OCI-LY7 (cell line): ENCODE data around the gene PRKAA1.

Experiments used
- EZH2phosphoT487 ChIP-seq: fragments of 200-600 bp; sonication (generic); IDR thresholded peaks from 2 replicates; pipeline ENCODE4 v1.6.1; 2018; ENCODE audit warnings: low read depth, borderline replicate concordance, mild to moderate bottlenecking, mixed run types, antibody characterized with exemption, low read length, moderate library complexity, mixed read lengths
- TF ChIP-seq, protein P1 (sequence below): fragments of 200-600 bp; sonication (generic); conservative IDR thresholded peaks from 2 replicates; pipeline ENCODE4 v1.5.1; 2014; ENCODE audit warnings: mild to moderate bottlenecking, antibody characterized with exemption, low read length, moderate library complexity, mixed read lengths

DNA sequence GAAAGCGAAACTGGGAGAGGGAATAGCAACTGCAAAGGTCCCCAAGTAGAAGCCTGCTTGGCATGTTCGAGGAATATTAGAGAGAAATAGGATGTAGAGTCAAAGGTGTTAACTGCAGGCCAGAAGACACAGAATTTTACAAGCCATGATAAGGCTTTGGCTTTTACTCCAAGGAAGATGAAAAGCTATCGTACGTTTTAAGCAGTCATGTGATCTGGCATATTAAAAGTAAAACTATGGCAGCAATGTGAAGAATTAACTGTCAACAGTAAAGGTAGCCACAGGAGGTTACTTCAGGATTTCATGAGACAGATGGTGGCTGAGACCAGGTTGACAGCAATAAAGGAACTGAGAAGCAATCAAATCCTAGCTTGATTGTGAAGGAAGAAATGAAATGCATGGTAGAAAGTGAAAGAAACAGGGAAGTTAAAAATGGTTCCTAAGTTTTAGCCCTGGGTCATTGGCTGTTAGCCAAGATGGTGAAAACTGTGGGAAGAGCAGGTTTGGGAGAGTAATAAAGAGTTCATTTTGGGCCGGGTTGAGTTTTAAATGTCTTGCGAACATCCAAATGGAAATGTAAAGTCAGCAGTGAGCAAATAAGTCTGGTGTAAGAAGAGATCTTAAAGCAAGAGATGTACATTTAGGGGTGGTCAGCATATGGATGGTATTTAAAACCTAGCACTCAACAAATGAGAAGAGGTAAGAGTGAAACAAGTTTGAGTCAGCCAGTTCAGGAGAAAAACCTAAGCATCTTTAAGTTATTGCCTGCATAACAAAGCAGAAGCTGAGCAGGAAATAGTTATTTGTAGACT lies 22.1 kb downstream of the PRKAA1 start:
- TF ChIP-seq, protein P1, sequence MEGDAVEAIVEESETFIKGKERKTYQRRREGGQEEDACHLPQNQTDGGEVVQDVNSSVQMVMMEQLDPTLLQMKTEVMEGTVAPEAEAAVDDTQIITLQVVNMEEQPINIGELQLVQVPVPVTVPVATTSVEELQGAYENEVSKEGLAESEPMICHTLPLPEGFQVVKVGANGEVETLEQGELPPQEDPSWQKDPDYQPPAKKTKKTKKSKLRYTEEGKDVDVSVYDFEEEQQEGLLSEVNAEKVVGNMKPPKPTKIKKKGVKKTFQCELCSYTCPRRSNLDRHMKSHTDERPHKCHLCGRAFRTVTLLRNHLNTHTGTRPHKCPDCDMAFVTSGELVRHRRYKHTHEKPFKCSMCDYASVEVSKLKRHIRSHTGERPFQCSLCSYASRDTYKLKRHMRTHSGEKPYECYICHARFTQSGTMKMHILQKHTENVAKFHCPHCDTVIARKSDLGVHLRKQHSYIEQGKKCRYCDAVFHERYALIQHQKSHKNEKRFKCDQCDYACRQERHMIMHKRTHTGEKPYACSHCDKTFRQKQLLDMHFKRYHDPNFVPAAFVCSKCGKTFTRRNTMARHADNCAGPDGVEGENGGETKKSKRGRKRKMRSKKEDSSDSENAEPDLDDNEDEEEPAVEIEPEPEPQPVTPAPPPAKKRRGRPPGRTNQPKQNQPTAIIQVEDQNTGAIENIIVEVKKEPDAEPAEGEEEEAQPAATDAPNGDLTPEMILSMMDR, result no peak
- no peak for TF ChIP-seq EZH2phosphoT487
